Inflammatory macrophage treated with lipopolysaccharide for 1 hour (primary cell): ENCODE measurements around the gene DDX39B.
"Not testable (repeated sequence)": the region's sequence is repeated elsewhere in the genome, so short reads cannot be mapped to it uniquely, and the experiment has no call there.

ENCODE experiments used
- DNase-seq, 2 donors: peaks; one replicate each; pipeline ENCODE4 v3.0.0-alpha.2; 2020 to 2022

Gene DDX39B

DNA sequence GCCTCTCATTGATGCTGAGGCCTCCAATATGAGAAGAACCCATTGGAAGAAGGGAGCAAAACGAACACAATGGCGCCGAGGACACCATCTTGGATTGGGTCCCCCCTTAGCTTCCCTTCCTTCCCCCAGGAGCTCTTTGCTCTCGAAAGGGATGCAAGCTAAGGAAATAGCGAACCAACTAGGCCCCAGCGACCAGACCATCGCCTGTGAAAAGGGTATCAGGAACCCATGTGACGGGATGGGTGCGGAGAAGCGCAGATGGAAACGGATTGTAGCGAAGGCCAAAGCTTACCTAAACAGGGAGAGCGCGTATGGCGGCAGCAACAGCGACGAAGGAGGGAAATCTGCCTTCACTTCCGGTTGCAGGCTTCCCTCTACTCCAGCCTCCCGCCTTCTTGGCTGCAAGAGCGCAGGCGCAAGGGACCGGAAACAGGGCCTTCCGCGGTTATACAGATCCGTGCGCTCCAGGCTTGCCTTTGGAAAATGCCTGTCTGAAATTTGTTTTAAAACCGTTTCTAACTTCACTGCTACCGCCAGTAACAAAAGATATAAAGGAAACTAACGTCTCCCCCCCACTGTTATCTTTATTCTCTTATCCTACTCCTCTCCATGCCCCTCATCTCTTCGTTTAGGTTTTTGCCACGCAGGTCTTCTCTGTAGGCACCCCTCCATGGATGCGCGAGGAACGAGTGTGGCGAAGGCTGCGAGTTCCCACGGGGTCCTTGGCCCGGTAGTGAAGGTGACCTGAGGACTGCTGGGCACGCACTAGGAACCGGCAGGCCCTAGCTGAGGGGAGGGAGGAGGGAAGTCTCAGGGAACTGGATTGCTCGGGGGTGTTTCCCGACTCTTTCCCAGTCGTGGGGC, at the start of gene DDX39B:
DDX39B (minus strand) TSS at position 346 of the 864 bp plus-strand sequence. CDS start 1,471 bp downstream, outside the sequence.
- peak; percentile 95 to 96 for DNase-seq

DNA sequence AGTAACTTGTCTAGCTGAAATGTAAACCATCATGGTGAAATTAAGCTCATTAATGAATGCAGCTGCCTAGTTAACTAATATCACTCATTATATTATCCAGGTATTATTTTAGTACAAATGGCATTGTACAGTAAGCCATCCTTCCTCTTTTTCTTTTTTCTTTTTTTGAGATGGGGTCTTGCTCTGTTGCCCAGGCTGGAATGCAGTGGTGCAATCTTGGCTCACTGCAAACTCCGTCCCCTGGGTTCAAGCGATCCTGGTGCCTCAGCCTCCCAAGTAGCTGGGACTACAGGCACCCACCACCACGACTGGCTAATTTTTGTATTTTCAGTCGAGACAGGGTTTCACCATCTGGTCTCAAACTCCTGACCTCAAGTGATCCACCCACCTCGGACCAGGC, 48.9 kb upstream of the DDX39B start:
- DNase-seq: not testable (repeated sequence)

DNA sequence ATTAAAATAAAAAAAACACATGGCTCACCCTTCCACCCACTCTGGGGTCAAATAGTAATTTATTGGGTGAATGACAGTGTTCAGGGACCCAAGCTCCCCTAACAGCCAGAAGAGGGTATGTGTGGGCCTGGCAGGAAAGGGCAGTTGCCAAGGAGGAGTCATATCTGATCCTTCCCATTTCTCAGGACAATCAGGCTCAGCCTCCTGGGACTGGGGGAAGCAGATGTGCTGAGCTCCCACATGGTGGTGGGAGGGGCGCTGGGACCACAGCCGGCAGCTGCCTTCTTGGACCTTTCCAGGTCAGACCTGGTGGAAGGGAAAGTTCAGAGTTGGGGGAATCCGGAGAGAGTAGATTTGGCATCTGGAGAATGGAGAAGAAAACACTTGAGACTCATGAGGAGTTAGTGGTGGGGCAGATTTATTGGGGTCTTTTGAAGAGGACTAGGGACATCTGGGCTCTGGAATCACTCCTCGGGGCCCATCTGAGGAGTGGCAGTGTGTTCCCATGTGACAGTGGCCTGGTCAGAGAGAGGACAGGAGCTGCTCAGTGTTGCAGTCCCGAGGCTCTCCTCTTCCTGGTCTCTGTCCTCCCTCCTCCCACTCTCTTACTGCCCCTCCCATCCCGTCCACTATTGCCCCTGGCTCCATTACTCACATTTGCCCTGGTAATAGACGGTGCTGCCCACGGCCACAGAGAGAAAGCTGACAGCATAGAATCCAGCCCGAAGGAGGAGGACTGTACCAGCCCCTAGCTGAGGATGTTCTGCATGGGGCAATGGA, 47.3 kb upstream of the DDX39B start:
- peak; percentile 42 to 79 for DNase-seq

DNA sequence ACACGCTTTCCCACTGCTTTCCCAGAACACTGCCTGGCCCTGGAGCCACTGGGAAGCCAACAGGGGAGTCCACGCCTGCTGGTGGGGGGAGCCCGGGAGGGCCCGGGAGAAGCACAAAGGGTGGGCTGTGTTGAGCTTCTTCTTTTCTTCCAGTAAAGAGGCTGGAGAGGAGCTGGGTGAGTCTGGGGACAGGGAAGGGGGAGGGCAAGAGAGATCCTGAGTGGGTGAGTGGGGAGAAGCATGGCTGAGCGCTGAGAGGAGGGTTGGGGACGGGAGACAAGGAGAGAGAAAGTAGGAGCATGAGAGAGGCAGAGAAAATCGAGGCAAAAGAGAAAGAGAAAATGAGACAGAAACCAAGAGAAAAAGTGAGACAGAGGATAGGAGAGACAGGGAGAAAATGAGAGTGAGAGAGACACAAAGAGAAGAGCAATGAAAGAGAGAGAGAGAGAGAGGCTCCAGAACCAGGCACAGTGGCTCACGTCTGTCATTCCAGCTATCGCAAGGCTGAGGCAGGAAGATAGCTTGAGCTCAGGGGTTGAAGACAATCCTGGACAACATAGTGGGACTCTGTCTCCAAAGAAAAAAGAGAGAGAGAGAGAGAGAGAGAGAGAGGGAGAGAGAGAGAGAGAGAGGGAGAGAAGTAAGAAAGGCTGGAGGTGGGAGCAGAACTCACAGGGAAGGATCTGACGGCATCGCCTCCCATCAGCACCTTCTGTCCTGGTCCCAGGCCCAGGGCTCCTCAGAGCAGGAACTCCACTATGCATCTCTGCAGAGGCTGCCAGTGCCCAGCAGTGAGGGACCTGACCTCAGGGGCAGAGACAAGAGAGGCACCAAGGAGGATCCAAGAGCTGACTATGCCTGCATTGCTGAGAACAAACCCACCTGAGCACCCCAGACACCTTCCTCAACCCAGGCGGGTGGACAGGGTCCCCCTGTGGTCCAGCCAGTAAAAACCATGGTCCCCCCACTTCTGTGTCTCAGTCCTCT, 46.3 kb upstream of the DDX39B start:
- DNase-seq: peak; percentile 3 to 34

DNA sequence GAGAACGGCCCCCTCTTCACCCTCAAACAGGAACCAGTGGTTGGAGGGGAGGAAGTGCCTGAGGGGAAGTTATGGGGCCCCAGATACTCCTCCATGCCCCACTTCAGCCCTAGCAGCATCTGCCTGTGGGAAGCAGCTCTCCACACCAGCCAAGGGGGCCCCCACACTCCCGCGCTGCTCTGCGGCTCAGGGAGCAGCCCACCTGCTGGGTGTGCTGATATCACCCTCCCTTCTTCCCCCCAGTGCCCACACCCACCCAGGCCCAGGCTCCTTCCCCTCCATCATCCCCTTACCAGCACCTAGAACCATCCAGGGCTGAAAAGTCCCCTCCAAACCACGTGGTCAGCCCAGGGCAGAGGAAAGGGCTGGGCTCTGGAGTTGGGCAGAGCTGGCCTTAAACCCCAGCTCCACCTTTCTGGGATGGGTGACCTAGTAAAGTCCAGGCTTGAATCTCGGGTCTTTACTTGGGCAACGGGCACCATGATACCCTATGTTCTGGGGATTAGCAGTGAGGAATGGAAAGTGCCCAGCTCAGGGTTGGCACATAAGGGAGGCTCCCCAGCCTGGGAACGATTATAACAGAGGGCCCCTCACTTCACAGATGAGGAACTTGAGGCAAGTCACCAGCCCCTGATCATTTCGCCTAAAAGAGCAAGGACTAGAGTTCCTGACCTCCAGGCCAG, 44.9 kb upstream of the DDX39B start:
- peak; percentile 68 to 76 for DNase-seq

DNA sequence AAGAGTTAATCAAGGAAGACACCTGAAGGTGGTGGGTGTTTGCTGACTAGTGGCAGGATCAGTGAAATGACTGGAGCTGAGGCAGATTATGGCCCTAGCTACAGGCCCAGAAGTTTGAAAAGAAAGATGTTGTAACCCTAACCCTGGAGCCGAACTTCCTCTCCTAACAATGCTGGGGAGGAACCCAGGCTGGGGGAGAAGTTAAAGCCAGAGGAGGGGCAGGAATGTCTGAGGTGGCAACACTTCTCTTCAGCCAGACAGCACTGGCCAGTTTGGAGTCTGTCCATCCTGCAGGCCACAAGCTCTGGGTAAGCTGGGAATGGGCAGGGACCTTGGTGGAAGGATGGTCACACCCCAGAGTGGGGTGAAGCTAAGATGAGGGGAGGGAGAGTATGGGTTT, 44.2 kb upstream of the DDX39B start, which contains the start of gene LST1:
LST1 (plus strand) TSS at position 270 of the 400 bp plus-strand sequence. CDS start 1,023 bp downstream, outside the sequence.
- peak; percentile 80 to 81 for DNase-seq

DNA sequence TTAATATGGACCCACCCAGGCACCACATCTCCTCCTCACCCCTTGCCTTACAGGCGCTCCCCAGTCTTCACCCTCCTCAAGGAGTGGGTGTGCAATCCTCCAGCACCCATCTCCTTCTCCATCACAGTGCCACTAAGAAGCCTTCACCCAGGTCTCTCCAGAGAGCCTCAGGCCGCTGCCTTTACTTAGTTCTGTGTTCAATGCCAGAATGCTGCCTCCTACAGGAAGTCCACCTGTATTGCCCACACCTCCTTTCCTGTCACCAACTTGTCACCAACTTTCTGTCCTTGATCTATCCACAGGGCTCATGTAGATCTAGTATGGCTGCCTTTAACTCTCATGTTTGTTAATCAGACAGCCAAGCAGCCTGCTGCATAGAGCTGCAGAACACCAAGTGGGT, 43.7 kb upstream of the DDX39B start:
- DNase-seq: peak in 1 of 2 donors; percentile 22

DNA sequence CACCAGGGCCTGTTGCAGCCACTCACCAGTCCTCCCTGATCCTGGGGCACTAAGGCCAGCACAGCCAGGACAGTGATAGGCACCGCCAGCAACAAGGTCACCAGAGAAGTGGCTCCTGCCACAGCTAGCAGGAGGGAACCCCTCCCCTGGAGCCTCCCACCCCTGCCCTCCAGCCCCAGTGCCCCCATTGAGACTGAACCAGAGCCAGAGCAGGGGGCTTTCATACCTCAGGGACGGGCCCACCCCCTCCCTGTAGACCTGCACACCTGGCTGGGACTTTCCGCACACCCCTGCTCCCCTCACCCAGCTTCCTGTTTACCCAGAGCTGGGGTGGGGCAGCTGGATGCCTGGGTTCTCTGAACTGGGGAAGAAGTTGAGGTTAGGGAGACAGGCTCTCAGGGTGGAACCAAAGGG, 40.4 kb upstream of the DDX39B start, which contains the start of gene LTB:
LTB (minus strand) TSS at position 195 of the 414 bp plus-strand sequence; CDS start at position 188, 7 bp downstream.
- DNase-seq: no peak

DNA sequence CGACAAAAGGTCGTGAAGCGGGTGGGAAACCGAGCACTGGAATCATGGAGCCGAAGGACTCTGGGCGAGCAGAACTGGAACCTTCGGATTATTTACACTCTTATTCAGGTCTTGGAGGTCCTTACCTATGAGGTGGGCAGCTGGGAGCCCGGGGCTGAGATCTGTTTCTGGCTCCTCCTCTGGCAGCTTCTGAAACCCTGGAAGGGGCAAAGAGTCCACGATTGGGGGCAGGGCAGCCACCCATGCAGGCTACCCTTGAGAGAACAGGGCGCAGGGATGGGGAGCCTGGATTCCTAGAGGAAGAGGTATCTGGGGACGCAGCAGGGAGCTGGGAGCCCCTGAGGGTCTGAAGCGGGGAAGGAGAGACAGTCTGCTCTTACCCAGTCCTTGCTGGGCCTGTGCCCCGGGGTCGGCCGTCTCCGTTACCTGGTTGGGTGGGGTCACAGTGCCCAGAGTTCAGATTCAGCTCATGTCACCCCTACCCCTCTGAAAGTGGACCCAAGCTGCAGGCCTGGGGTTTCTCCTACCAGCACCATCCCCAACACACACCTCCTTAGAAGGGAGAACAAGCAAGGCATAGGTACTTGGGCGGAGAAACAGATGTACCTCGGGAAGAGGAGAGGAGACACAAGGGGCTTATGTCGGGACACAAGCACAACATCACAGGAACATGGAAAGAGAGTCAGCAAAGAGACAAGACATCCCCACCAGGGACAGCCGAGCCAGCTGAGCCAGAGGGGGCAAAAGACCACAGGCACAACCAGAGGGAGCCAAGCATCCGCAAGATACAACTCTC, 39.8 kb upstream of the DDX39B start:
- DNase-seq: peak in 1 of 2 donors; percentile 9

DNA sequence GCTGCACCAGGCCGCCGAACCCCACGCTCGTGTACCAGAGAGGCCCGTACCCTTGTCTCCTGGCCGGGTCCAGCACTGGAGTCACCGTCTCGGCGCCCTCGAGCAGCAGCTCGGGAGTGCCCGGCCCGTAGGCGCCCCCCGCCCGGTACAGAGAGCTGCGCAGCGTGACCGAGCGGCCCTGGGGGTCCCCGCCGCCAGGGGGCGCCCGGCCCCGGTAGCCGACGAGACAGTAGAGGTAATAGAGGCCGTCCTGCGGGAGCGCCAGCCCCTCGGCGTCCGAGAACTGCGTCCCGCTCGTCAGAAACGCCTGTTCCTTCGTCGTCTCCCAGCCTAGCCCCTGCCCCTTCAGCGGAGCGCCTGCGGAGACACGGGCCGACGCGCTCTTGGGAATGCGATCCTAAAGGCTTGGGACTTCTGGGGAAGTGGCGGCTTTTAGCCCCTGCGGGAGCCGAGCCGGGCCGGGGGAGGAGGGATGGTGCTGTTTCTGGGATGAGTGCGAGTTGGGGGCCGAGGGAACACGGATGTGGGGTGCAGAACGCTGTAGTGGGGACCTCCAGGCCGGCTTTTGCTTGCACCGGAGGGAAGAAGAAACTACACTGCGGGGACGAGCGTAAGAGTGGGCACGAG, 39.1 kb upstream of the DDX39B start:
- DNase-seq: peak; percentile 64 to 82

DNA sequence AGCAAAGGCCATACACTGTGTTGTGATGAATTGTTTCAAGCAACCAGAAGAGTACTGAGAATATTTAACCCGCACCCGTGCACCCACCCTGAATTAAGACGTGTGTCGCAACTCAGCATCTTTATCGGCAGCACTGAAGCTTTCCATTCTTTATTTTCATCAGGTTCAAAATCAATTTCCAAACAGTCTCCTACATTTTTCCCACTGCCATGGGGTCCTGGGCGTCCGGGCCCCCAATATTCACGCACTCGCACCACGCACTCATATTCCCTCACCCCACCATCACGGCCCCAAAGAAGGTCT, 38.6 kb upstream of the DDX39B start:
- peak in 1 of 2 donors; percentile 12 for DNase-seq

DNA sequence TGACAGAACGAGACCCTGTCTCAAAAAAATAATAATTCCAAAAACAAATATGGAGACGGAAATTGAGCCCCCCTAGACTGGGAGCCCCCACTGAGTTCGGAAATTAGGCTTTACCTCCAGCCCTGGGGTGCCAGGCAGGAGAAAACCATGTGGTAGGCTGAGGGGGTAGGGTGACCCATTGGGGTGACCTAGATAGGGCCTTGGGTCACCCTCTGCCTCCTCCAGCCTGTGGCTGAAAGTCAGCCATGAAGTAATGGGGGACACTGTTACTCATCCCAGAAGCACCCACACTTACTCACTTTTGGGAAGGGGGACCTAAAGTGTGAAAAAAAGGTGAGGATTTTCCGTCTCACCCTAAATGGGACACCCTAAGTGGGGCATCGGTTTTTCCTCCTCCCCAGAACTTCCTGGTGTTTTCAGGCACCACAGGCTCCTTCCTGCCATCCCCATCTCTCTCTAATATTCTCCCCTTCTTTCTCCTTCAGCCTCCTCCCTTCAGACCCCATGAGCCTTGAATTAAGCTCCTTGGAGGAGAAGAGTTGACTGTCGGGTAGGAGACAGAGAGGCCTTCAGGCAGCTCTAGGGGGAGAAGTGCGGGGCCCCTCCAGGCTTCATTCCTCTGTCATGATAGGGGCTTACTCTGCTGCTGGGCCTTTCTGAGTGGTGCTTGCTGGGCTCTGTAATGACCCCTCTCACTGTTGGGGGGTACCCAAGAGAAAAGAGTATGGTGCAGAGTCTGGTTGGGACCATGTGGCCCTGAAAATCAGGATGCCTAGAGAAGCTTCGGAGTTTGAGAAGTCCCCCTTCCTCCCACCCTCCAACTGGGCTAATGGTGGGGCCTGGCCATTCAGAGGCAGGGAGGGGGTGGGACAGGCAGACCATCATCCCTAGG, 38.0 kb upstream of the DDX39B start:
- DNase-seq: peak; percentile 51 to 70

DNA sequence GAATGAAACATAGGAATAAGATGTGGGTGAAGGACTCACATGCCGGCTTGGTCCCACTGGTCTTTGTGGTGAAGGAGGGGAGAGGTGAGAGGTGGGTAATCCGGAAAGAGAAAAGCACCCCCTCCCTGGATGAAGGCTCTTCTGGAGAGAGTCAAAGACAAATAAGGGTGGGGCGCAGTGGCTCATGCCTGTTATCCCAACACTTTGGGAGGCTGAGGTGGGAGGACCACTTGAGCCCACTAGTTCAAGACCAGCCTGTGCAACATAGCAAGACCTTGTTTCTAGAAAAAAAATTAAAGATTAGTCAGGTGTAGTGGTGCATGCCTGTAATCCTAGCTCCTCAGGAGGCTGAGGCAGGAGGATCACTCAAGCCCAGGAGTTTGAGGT, 37.3 kb upstream of the DDX39B start:
- peak; percentile 50 to 69 for DNase-seq

DNA sequence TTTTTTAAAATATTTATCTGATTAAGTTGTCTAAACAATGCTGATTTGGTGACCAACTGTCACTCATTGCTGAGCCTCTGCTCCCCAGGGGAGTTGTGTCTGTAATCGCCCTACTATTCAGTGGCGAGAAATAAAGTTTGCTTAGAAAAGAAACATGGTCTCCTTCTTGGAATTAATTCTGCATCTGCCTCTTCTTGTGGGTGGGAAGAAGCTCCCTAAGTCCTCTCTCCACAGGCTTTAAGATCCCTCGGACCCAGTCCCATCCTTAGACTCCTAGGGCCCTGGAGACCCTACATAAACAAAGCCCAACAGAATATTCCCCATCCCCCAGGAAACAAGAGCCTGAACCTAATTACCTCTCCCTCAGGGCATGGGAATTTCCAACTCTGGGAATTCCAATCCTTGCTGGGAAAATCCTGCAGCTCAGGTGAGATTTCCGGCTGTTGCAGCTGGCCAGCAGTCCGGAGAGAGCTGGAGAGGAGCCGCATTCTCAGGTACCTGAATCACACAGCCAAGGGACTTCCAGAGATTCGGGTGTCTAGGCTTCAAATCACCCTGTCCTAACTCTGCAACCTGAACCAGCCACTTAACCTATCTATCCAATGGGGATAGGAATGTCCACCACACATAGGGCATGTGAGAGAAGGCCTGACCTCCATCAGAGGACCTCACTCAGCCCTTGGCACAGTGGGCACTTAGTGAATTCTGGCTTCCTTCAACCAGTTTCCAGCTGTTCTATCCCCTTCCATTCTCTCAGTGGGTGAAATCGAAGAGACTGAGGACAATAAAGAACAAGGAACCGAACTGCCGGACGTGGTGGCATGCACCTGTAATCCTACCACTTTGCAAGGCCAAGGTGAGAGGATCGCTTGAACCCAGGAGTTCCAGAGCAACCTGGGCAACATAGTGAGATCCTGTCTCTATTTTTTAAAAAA, 36.6 kb upstream of the DDX39B start:
- peak; percentile 72 to 75 for DNase-seq

DNA sequence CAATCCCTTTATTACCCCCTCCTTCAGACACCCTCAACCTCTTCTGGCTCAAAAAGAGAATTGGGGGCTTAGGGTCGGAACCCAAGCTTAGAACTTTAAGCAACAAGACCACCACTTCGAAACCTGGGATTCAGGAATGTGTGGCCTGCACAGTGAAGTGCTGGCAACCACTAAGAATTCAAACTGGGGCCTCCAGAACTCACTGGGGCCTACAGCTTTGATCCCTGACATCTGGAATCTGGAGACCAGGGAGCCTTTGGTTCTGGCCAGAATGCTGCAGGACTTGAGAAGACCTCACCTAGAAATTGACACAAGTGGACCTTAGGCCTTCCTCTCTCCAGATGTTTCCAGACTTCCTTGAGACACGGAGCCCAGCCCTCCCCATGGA, 35.8 kb upstream of the DDX39B start:
- DNase-seq: peak; percentile 62 to 71

DNA sequence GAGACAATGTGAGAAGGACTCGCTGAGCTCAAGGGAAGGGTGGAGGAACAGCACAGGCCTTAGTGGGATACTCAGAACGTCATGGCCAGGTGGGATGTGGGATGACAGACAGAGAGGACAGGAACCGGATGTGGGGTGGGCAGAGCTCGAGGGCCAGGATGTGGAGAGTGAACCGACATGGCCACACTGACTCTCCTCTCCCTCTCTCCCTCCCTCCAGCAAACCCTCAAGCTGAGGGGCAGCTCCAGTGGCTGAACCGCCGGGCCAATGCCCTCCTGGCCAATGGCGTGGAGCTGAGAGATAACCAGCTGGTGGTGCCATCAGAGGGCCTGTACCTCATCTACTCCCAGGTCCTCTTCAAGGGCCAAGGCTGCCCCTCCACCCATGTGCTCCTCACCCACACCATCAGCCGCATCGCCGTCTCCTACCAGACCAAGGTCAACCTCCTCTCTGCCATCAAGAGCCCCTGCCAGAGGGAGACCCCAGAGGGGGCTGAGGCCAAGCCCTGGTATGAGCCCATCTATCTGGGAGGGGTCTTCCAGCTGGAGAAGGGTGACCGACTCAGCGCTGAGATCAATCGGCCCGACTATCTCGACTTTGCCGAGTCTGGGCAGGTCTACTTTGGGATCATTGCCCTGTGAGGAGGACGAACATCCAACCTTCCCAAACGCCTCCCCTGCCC, 35.2 kb upstream of the DDX39B start:
- peak; percentile 84 for DNase-seq

DNA sequence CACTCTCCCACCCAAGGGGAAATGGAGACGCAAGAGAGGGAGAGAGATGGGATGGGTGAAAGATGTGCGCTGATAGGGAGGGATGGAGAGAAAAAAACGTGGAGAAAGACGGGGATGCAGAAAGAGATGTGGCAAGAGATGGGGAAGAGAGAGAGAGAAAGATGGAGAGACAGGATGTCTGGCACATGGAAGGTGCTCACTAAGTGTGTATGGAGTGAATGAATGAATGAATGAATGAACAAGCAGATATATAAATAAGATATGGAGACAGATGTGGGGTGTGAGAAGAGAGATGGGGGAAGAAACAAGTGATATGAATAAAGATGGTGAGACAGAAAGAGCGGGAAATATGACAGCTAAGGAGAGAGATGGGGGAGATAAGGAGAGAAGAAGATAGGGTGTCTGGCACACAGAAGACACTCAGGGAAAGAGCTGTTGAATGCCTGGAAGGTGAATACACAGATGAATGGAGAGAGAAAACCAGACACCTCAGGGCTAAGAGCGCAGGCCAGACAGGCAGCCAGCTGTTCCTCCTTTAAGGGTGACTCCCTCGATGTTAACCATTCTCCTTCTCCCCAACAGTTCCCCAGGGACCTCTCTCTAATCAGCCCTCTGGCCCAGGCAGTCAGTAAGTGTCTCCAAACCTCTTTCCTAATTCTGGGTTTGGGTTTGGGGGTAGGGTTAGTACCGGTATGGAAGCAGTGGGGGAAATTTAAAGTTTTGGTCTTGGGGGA, 34.3 kb upstream of the DDX39B start:
- DNase-seq: peak; percentile 62 to 76
